Endometrium (tissue), 2 donors: ENCODE results near the gene OCA2.
"Not testable (repeated sequence)": the region's sequence is repeated elsewhere in the genome, so short reads cannot be mapped to it uniquely, and the experiment has no call there.

ENCODE experiments used
- FAIRE-seq: peaks from 2 replicates; lab custom pipeline; 2012; peaks lifted over from hg19 to GRCh38; lab: Jason Lieb, UNC
- donor health status: control.
- donor health status: control.

The OCA2 gene

GRCh38 chr15:27871078-27871901, 227.8 kb downstream of the OCA2 start:
- no peak for FAIRE-seq

- FAIRE-seq: no peak
These were observed 228.8 kb downstream of the OCA2 start for GRCh38 chr15:27870320-27870719.

- no peak for FAIRE-seq
These were observed 229.3 kb downstream of the OCA2 start for GRCh38 chr15:27869697-27870281.

- FAIRE-seq: no peak
These were observed 230.2 kb downstream of the OCA2 start for GRCh38 chr15:27868828-27869404.

GRCh38 chr15:27867861-27868260, 231.3 kb downstream of the OCA2 start:
- no peak for FAIRE-seq

- FAIRE-seq: no peak
These were observed 232.5 kb downstream of the OCA2 start for GRCh38 chr15:27866505-27867165.

- FAIRE-seq: no peak
These were observed 233.2 kb downstream of the OCA2 start for GRCh38 chr15:27865926-27866325.

- no peak for FAIRE-seq
These were observed 233.7 kb downstream of the OCA2 start for GRCh38 chr15:27865323-27865922.

- no peak for FAIRE-seq
These were observed 234.4 kb downstream of the OCA2 start for GRCh38 chr15:27864719-27865118.

GRCh38 chr15:27864086-27864485, 235.0 kb downstream of the OCA2 start:
- no peak for FAIRE-seq

- no peak for FAIRE-seq
These were observed 236.1 kb downstream of the OCA2 start for GRCh38 chr15:27863000-27863399.

- no peak for FAIRE-seq
These were observed 237.9 kb downstream of the OCA2 start for GRCh38 chr15:27861171-27861570.

GRCh38 chr15:27855137-27855536, 244.0 kb downstream of the OCA2 start:
- no peak for FAIRE-seq

GRCh38 chr15:27854601-27855000, 244.5 kb downstream of the OCA2 start:
- no peak for FAIRE-seq

- FAIRE-seq: no peak
These were observed 245.3 kb downstream of the OCA2 start for GRCh38 chr15:27853624-27854455.

- FAIRE-seq: no peak
These were observed 247.3 kb downstream of the OCA2 start for GRCh38 chr15:27851858-27852210.

- no peak for FAIRE-seq
These were observed 247.9 kb downstream of the OCA2 start for GRCh38 chr15:27850981-27851857.

- FAIRE-seq: no peak
These were observed 249.1 kb downstream of the OCA2 start for GRCh38 chr15:27850050-27850449.

- FAIRE-seq: not testable (repeated sequence)
These were observed 250.2 kb downstream of the OCA2 start for GRCh38 chr15:27848936-27849335.
